COR-L47 (cell line): Measurements from ENCODE around the gene PALM3.

Experiments
- DNase-seq: peaks from one replicate; lab custom pipeline; 2025; lab: John Stamatoyannopoulos, UW

Gene PALM3

GRCh38 chr19:14089662-14090508 is 28.0 kb upstream of the PALM3 start:
- peak; percentile 37 for DNase-seq

GRCh38 chr19:14089412-14089661 is 27.5 kb upstream of the PALM3 start:
- DNase-seq = no peak

GRCh38 chr19:14088634-14089411 is 26.9 kb upstream of the PALM3 start:
- DNase-seq = no peak

- DNase-seq = no peak
These were observed 24.2 kb upstream of the PALM3 start for GRCh38 chr19:14086098-14086497.

GRCh38 chr19:14085309-14085995 is 23.6 kb upstream of the PALM3 start, which contains the start of gene C19orf67:
Gene C19orf67 (minus strand): TSS chr19:14085783. CDS start chr19:14085627, 156 bp downstream.
- DNase-seq = no peak

- DNase-seq = no peak
These were observed 20.7 kb upstream of the PALM3 start for GRCh38 chr19:14082675-14082960.

- DNase-seq = no peak
These were observed 20.2 kb upstream of the PALM3 start for GRCh38 chr19:14081797-14082674.

- DNase-seq = peak; percentile 99
These were observed 19.3 kb upstream of the PALM3 start for GRCh38 chr19:14080887-14081796.

GRCh38 chr19:14078411-14078810 is 16.5 kb upstream of the PALM3 start:
- DNase-seq = no peak

- DNase-seq = peak; percentile 55
These were observed 12.3 kb upstream of the PALM3 start for GRCh38 chr19:14073925-14074838.

GRCh38 chr19:14073261-14073924 is 11.5 kb upstream of the PALM3 start:
- DNase-seq = peak; percentile 81

- DNase-seq = peak; percentile 24
These were observed 10.8 kb upstream of the PALM3 start, which contains the start of gene MISP3 for GRCh38 chr19:14072535-14073260. Gene MISP3 (plus strand): TSS chr19:14072786. CDS start chr19:14073310, 524 bp downstream.

GRCh38 chr19:14070268-14071050 is 8.6 kb upstream of the PALM3 start:
- DNase-seq = no peak

GRCh38 chr19:14066134-14066533 is 4.3 kb upstream of the PALM3 start:
- DNase-seq = no peak

- no peak for DNase-seq
These were observed 1.2 kb upstream of the PALM3 start for GRCh38 chr19:14063105-14063504.

GRCh38 chr19:14062558-14062855 is 631 bp upstream of the PALM3 start:
- DNase-seq = no peak

GRCh38 chr19:14061081-14061749 is 661 bp downstream of the PALM3 start:
- DNase-seq = no peak
